Measurements from ENCODE around the gene JAG2.

Gene JAG2

GRCh38 chr14:105107781-105108515, 60.6 kb downstream of the JAG2 start:
- no peak for DNase-seq

- DNase-seq = no peak
Observed at GRCh38 chr14:105107351-105107750, 61.2 kb downstream of the JAG2 start.

- no peak for DNase-seq
Observed at GRCh38 chr14:105105158-105105557, 63.4 kb downstream of the JAG2 start.

DNA sequence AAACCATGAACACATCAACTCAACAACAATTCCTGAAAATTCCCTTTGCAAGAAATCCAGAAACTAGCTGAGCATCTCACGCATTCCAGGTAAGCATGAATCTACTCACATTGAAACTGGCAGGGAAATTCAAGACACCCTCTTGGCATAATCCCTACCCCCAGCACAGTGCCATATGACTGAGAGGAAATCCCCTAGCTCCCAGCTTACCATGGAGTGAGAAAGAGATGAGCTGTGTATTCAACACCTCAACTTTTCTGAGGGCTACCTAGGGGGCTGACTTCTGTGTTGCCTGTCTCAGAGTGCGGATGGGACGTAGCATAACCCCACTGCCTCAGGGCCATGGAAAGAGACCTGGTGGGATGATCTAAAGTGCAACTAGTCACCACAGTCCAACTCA, 65.7 kb downstream of the JAG2 start:
- no peak for DNase-seq

DNA sequence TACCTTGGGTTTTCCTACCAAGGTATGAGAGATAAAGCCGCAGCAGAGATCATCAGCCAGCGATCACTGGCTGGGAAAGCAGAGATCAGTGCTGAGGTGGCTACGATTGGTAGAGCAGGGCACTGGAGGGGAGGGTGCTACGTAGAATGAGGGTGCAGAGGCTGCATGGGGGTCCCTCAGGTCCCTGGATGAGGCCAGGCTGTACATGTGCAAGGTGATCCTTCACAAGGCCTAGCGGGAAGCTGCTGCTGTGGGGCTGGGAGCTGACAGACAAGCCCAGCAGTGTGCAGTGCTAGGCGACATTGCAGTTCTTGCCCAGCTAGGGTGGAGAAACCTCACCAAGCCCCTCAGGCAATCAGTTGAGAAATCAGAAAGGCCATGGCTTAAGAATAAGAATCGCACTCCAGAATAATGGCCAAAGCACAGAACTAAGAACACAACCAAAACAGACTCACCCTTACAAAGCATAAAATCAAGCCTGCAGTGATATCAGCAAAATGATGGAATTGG, 66.2 kb downstream of the JAG2 start:
- no peak for DNase-seq

DNA sequence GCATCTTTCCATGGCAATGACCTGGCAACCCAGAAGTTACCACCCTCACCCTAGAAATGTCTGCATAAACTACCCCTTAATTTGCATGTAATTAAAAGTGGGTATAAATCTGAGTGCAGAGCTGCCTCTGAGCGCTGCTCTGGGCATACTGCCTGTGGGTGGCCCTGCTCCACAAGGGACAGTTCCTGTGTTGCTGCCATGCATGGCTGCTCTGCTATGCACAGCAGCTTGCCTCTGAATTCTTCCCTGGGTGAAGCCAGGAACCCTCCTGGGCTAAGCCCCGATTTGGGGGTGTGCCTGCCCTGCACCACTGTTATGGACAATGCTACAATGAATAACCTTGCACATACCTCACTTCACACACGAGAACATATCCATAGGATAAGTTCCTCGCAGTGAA, 67.7 kb downstream of the JAG2 start:
- DNase-seq = no peak

GRCh38 chr14:105099778-105100177, 68.8 kb downstream of the JAG2 start:
- DNase-seq = no peak

GRCh38 chr14:105098316-105098715, 70.3 kb downstream of the JAG2 start:
- no peak for DNase-seq

GRCh38 chr14:105097794-105098127, 70.8 kb downstream of the JAG2 start:
- DNase-seq = no peak

DNA sequence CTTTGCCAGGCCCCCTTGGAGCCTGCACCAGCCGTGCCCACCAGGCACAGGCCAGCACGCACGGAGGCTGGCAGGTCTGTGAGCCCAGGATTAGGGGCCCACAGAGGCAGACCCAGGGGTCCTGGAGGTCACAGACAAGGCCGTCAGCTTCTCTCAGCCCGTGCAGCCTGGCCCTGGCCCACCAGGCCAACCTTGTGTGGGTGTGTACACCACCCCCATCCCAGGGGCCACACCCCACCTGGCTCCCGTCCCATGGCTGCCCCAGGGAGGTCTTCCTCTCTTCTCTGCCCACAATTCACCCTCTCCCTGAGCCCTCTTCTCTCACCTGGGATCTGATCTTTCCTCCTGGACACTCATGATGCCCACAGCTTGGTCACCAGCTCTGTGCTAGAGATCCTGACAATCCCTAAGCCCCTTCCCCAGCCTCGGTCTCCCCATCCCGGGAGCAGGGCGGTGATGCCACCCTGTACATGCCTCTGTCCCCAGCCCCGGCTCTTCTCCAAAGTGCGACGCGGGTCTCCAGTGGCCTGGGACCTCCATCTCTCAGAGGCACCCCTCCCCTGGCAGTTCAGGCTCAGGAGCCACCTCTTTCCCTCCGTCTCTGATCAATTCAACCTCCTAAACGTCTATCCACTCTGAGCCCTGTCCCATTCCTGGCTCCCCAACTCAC, 72.2 kb downstream of the JAG2 start:
- no peak for DNase-seq

- no peak for DNase-seq
Observed at GRCh38 chr14:105095236-105095805, 73.3 kb downstream of the JAG2 start.

GRCh38 chr14:105094193-105094907, 74.2 kb downstream of the JAG2 start:
- DNase-seq = no peak

DNA sequence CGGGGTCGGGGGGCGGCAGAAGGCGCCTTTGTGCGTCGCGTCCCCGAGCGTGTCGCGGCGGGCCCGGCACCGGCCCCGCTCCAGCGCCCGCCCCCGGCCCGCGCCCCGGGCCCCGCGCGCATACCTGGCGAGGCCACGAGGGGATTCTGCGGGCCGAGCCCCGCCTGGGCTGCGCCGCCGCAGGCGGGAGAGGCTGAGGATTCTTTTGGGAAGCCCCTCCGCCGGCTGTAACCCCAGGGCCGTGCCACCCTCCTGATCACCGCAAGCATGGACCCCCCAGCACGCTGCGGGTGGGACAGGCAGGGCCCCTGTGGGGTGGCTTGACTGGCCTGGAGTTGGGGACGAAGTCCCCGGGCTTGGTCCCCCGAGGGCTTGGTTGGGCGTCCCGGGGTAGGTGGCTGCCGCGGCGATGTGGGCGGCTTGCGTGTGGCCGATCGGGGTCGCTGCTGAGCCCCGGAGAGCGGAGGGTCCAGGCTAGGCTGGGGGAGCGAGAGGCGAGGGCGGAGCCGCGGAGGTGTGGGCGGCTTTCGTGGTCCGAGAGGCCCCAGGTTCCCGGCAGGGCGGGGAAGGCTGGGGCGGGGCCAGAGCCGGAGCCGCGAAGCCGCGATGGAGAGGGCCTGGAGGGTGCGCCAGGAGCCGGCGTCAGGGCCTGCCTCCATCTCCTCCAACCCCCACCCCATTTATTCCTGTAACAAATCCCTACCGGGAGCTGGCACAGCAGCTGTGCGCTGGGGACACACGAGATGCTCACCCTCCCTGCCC, 75.0 kb downstream of the JAG2 start:
- DNase-seq = peak; percentile 79

DNA sequence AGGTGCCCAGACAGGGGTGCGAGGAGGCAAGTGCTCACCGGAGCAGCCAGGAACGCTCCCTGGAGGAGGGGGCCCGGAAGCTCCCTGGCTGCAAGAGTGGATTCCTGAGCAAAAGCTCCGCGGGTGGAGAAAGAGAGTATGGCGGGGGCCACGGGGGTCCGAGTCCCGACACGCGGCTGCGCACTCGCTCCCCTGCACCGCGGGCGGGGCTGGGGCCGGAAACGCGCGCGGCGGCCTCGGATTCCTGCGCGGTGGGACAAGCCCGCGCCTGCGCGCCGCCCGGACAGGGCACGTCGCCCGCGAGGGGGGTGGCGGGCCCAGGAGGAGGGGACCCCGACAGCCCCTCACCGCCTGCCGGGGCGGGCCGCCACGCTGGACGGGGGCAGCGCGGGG, 75.5 kb downstream of the JAG2 start:
- peak; percentile 77 for DNase-seq

DNA sequence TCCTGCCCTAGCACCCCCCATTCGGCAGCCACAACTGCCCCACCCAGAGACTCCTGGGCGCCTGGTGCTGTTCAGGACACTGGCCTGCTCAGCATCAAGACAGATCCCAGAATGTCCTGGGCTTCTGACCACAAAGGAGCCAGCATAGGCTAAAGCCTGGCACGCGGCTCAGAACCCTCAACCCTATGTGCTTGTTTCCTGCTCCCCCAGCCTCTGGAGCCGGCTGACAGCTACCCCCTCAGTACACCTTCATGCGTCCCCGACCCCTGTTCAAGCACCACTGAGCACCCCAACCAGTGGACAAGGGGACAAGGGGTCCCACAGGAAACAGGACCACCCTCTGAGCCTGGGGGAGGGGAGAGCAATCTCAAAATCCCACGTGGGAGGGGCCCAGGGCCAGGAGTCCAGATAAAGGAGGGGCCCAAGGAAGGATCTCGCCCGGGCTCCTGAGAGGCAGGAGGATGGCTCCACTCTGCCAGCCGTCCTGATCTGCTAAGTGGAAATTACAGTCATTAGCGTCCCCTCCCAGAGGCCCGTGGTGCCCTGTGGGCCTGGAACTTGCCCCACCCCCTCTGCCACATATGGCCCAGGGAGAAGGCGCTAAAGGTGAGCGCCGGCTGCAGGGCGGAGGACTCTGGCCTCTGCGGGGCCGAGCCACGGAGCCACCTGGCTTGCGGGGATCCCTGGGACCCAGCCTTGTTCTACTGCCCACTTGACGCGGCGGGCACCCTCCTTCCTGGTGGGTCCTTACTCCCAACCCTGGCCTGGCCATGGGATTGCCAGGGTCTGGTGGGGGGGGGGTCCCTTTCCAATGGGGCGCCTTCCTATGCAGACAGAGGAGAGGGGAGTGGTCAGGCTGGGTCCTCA, 76.2 kb downstream of the JAG2 start:
- DNase-seq = no peak

DNA sequence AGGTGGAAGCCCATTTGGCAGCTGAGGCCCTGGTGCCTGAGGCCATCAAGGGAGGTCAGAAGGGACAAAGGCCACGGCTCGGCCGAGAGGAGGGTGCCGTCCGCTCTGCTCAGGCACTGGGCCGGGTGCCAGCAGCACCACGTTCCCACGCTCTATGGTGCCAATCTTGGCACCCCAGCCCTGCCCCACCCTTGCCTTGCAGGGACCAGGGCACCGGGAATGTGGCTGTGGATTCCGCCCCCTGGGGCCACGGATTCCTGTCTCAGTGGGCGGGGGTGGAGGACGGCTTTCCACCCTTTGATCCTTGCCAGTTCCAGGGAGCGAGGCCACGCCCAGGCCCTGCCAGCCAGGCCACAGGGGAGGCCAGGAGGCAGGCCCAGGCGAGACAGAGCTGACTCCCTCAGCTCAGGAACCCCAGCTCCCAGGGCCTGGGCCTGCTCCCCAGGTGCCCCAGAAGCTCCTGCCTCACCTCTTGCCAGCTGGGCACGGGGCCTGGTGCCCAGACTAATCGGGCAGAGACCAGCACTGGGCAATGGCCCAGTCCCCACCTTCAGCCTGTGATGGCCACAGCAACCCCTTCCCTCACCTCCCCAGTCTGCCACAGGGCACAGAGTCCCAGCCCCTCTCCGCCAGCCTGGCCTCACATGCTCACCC, 76.9 kb downstream of the JAG2 start:
- no peak for DNase-seq

- DNase-seq = no peak
Observed at GRCh38 chr14:105091054-105091516, 77.5 kb downstream of the JAG2 start.

All from CD4-positive, alpha-beta T cell treated with Interleukin-21 for 1 hour (primary cell).